A549 (cell line): ENCODE results near the gene GRIK4. TPM values are rescaled to one million over a fixed set of nuclear protein-coding genes. Genes with fewer than 3 reads are reported as not detected.

ENCODE experiments used
- ATAC-seq, 2 experiments: fragments of 200-7000 bp in 1 of 2; fragments of >200 bp in 1 of 2; cut with Nextera tagmentation in 1 of 2; cut with Tn5 transposase in 1 of 2; 3 replicates each; pipeline versions ENCODE4 v1.8.0 to v1.9.1; 2018 to 2020; ENCODE audit warnings: mild to moderate bottlenecking in 1 of 2, moderate library complexity in 1 of 2
- CTCF ChIA-PET: fragments of 300-600 bp; sonication (Branson Sonifier 250); formaldehyde crosslinking; extraction: SDS; loops from one replicate; lab custom pipeline; 2021; ENCODE audit warnings: antibody characterized with exemption, inconsistent platforms; lab: Yijun Ruan, JAX
- POLR2A ChIA-PET: fragments of 350-600 bp; formaldehyde crosslinking; extraction: SDS; loops from one replicate; lab custom pipeline; 2021; ENCODE audit warnings: antibody characterized with exemption, inconsistent platforms; lab: Yijun Ruan, JAX
- DNase-seq, 2 experiments: peaks; one replicate each; pipeline versions ENCODE4 v3.0.0 to v3.0.0-alpha.2; 2011 to 2016; ENCODE audit warnings: low read depth in 1 of 2, low spot score in 1 of 2
- FAIRE-seq: peaks from 2 replicates; lab custom pipeline; 2011; peaks lifted over from hg19 to GRCh38; lab: Jason Lieb, UNC
- H3K27ac ChIP-seq, 2 experiments: fragments of >200 bp; sonication (Bioruptor Twin); formaldehyde crosslinking; 3 replicates each; pipeline ENCODE4 v1.5.1; 2016 to 2017
- H3K4me1 ChIP-seq: fragments of >200 bp; sonication (Bioruptor Twin); formaldehyde crosslinking; 3 replicates; pipeline ENCODE4 v1.6.1; 2016
- H3K4me2 ChIP-seq: fragments of >200 bp; sonication (Bioruptor Twin); formaldehyde crosslinking; 3 replicates; pipeline ENCODE4 v1.6.1; 2016
- H3K4me3 ChIP-seq: fragments of >200 bp; sonication (Bioruptor Twin); formaldehyde crosslinking; 3 replicates; pipeline ENCODE4 v1.5.1; 2016
- H3K9me3 ChIP-seq: fragments of >200 bp; sonication (Bioruptor Twin); formaldehyde crosslinking; 3 replicates; pipeline ENCODE4 v1.6.1; 2016
- CBX2 ChIP-seq: fragments of 200-600 bp; sonication (generic); IDR thresholded peaks from 2 replicates; pipeline ENCODE4 v1.6.1; 2016; ENCODE audit warnings: low read depth, mild to moderate bottlenecking, borderline replicate concordance
- CHD4 ChIP-seq: fragments of 200-600 bp; sonication (generic); IDR thresholded peaks from 2 replicates; pipeline ENCODE4 v1.6.1; 2016; ENCODE audit warnings: antibody characterized with exemption, mild to moderate bottlenecking, borderline replicate concordance
- CTCF ChIP-seq: fragments of >200 bp; sonication (Bioruptor Twin); formaldehyde crosslinking; IDR thresholded peaks from 3 replicates; pipeline ENCODE4 v1.5.1; 2016
- EHF ChIP-seq: fragments of 250-450 bp; sonication (Bioruptor Pico); IDR thresholded peaks from 2 replicates; pipeline ENCODE4 v1.5.0; 2020; ENCODE audit warnings: mild to moderate bottlenecking
- ELK1 ChIP-seq: fragments of 150-350 bp; IDR thresholded peaks from 2 replicates; pipeline ENCODE4 v1.6.1; 2014; ENCODE audit warnings: low read depth, mild to moderate bottlenecking, low read length
- FOSL2 ChIP-seq, 2 experiments: fragments of 450-650 bp in 1 of 2; fragments of >200 bp in 1 of 2; sonication (Bioruptor Twin) in 1 of 2; formaldehyde crosslinking; IDR thresholded peaks; 2 replicates each; pipeline versions ENCODE4 v1.5.0 to v1.6.1; 2016 to 2020; ENCODE audit warnings: mild to moderate bottlenecking in 1 of 2, moderate library complexity in 1 of 2
- HMGXB4 ChIP-seq: fragments of 250-450 bp; sonication (Bioruptor Pico); IDR thresholded peaks from 2 replicates; pipeline ENCODE4 v1.5.0; 2021; ENCODE audit warnings: mild to moderate bottlenecking, moderate library complexity, borderline replicate concordance
- KDM1A ChIP-seq: fragments of 200-600 bp; sonication (generic); IDR thresholded peaks from 2 replicates; pipeline ENCODE4 v1.6.1; 2016; ENCODE audit warnings: low read depth, mild to moderate bottlenecking
- KDM5A ChIP-seq: fragments of 200-600 bp; sonication (generic); IDR thresholded peaks from 2 replicates; pipeline ENCODE4 v1.6.1; 2016; ENCODE audit warnings: antibody characterized with exemption, mild to moderate bottlenecking
- MAX ChIP-seq: IDR thresholded peaks from 2 replicates; pipeline ENCODE4 v1.6.1; 2012
- NFE2L2 ChIP-seq: fragments of 150-350 bp; conservative IDR thresholded peaks from 2 replicates; pipeline ENCODE4 v1.6.1; 2014; ENCODE audit warnings: low read length
- NR3C1 ChIP-seq: fragments of >200 bp; sonication (Bioruptor Twin); formaldehyde crosslinking; IDR thresholded peaks from 3 replicates; pipeline ENCODE4 v1.6.1; 2017
- PBX3 ChIP-seq: IDR thresholded peaks from 2 replicates; pipeline ENCODE4 v1.6.1; 2012
- PHF8 ChIP-seq: fragments of 200-600 bp; sonication (generic); IDR thresholded peaks from 2 replicates; pipeline ENCODE4 v1.6.1; 2016; ENCODE audit warnings: low read depth, mild to moderate bottlenecking, antibody characterized with exemption, moderate library complexity, borderline replicate concordance
- RARB ChIP-seq: fragments of 250-450 bp; sonication (Bioruptor Pico); IDR thresholded peaks from 2 replicates; pipeline ENCODE4 v1.8.0; 2021; ENCODE audit warnings: mild to moderate bottlenecking, moderate library complexity
- RCOR1 ChIP-seq: fragments of 150-350 bp; IDR thresholded peaks from 2 replicates; pipeline ENCODE4 v1.6.1; 2014; ENCODE audit warnings: antibody characterized with exemption, low read length, low read depth
- RFX5 ChIP-seq: fragments of 450-650 bp; IDR thresholded peaks from 2 replicates; pipeline ENCODE4 v1.7.1; 2014; ENCODE audit warnings: antibody characterized with exemption, mild to moderate bottlenecking, moderate library complexity
- SREBF2 ChIP-seq: fragments of 450-650 bp; IDR thresholded peaks from 2 replicates; pipeline ENCODE4 v1.6.1; 2014; ENCODE audit warnings: mild to moderate bottlenecking, moderate library complexity
- TFCP2L1 ChIP-seq: fragments of 250-450 bp; sonication (Bioruptor Pico); IDR thresholded peaks from 2 replicates; pipeline ENCODE4 v1.5.0; 2021; ENCODE audit warnings: mild to moderate bottlenecking
- TP53 ChIP-seq: fragments of 250-450 bp; sonication (Bioruptor Pico); IDR thresholded peaks from 2 replicates; pipeline ENCODE4 v1.5.0; 2021; ENCODE audit warnings: mild to moderate bottlenecking, moderate library complexity
- ZC3H11A ChIP-seq: fragments of 450-650 bp; IDR thresholded peaks from 2 replicates; pipeline ENCODE4 v1.6.1; 2014; ENCODE audit warnings: antibody characterized with exemption, mild to moderate bottlenecking
- ZFP36 ChIP-seq: fragments of 450-650 bp; IDR thresholded peaks from 2 replicates; pipeline ENCODE4 v1.6.1; 2014; ENCODE audit warnings: borderline replicate concordance; ENCODE audit not compliant: partially characterized antibody
- WGBS: methylation state at CpG from one replicate; pipeline ENCODE4 v1.1.6; 2017; ENCODE audit errors: missing lambda C conversion rate; 5-methylcytosine and 5-hydroxymethylcytosine counted together
- polyA plus RNA-seq, 4 experiments: library from polyadenylated mRNA; depleted of rRNA in 3 of 4; stranded (reverse); fragments of >200 nt; fragmentation: RNase III in 1 of 4; extraction: RNeasy Plus Mini Kit Qiagen cat#74134 plus additional on column Dnase treatment in 1 of 4; gene quantifications; 2 replicates in 3 of 4; 3 replicates in 1 of 4; pipeline ENCODE4 v1.2.3, GENCODE V29; 2011 to 2017
- TF ChIP-seq, protein P1 (sequence below): fragments of >200 bp; sonication (Bioruptor Twin); formaldehyde crosslinking; IDR thresholded peaks from 2 replicates; pipeline ENCODE4 v1.6.1; 2016

The GRIK4 gene
- polyA plus RNA-seq, 2 of the 4 experiments (the other 2 are of a cell fraction) = 0.01 TPM; not detected in 1

DNA sequence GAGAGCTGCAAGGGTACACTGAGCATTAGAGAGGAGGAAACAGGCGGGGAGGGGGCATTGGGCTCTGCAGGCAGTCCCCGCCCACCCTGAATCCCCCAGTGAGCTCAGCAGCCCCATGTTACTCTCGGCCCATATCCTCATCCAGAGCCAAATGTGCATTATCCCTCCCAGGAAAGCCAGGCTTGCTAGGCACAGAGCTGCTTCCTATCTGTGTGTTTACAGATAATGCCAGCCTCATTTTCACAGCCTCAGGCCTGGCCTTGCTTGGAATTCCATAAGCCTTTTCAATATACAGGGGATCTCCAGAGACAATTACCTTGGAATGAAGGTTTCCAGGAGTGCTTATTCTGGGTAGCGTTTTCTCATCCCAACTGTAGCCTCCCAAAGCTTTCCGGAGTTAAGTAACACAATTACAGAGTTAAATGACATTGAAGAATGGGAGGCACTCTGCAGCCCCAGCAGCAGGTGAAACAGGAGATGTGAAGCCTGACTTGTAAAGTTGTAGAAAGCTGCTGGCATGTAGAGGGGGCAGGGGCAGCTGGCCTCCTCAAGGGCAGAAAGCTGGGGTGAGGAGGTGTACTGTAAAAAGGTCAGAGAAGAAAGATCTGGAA lies 420.9 kb downstream of the GRIK4 start:
- Histone ChIP-seq H3K4me3 (no peak overlapping the region), H3K4me2 (no peak overlapping the region), H3K9me3 (no peaks in the 10 kb centered on the region), H3K4me1 (no peaks in the 10 kb centered on the region), H3K27ac (no peak overlapping the region)
- WGBS = 40% methylated on average over 3 of the region's 5 CpGs
- ATAC-seq (no peak), FAIRE-seq (no peak), DNase-seq (no peak)
- ChIA-PET CTCF (interaction anchor here (0.9 kb wide), 1 partner anchor 10 kb away, joined by 3 read pairs; no protein-coding TSS in a partner anchor), POLR2A (no interaction called here)
- TF ChIP-seq TP53 (CRISPR knock-in tag) = no peak
- TF ChIP-seq RFX5 = no peak

GRCh38 chr11:120936356-120936755 lies 424.8 kb downstream of the GRIK4 start:
- ATAC-seq = no peak; a peak in 1 of 6 replicates
- Histone ChIP-seq H3K27ac (no peak overlapping the region), H3K4me1 (no peaks in the 10 kb centered on the region), H3K9me3 (no peaks in the 10 kb centered on the region), H3K4me2 (no peak overlapping the region)
- POLR2A ChIA-PET = no interaction called here
- 8% methylated on average over 3 of the region's 3 CpGs for WGBS
- CTCF ChIA-PET = interaction anchor here (1.3 to 2.2 kb wide), 4 partner anchors 12 to 425 kb away, joined by 3 to 10 read pairs (median 4); partner anchors contain the start of gene GRIK4
- no peak for DNase-seq
- TF ChIP-seq ELK1 = no peak
- TF ChIP-seq PBX3 = no peak
- no peak for TF ChIP-seq RCOR1
- no peak for TF ChIP-seq CHD4
- TF ChIP-seq ZC3H11A = no peak
- TF ChIP-seq TP53 (CRISPR knock-in tag) = no peak
- no peak for TF ChIP-seq TFCP2L1 (CRISPR knock-in tag)
- TF ChIP-seq MAX = no peak
- TF ChIP-seq, all 56 proteins: peak for 0
- no peak for FAIRE-seq
- no peak overlapping the region for H3K4me3 ChIP-seq

DNA sequence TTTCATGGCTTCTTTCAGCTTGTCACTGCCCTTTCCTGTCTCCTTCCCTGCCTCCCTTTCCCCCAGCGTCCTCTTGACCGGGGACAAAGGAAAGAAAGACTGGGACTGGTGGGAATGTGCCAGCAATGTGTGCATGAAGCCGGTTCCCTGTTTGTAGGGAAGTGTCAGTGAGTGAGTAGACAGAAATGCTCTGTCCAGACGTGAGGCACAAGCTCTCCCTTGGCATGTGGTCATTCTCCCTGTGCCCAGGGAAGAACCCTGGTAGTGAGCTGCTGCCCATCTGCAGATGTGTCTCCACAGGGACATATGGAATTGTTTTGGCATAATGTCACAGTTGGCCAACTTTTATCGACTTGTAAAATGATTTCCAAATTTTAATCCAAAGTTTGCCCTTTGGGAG lies 426.0 kb downstream of the GRIK4 start:
- POLR2A ChIA-PET = no interaction called here
- TF ChIP-seq SREBF2 = no peak
- TF ChIP-seq, protein P1, sequence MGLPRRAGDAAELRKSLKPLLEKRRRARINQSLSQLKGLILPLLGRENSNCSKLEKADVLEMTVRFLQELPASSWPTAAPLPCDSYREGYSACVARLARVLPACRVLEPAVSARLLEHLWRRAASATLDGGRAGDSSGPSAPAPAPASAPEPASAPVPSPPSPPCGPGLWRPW = no peak
- TF ChIP-seq CBX2 = no peak
- TF ChIP-seq KDM1A = no peak
- TF ChIP-seq, all 56 proteins: peak for 0
- H3K4me3 ChIP-seq = no peak overlapping the region
- H3K9me3 ChIP-seq = no peaks in the 10 kb centered on the region
- no peak overlapping the region for H3K4me2 ChIP-seq
- no peak for FAIRE-seq
- DNase-seq = no peak
- ATAC-seq = no peak
- CTCF ChIA-PET = interaction anchor here (1.5 to 2.0 kb wide), 2 partner anchors 11 to 427 kb away, joined by 3 to 6 read pairs; partner anchors contain the start of gene GRIK4
- no peak overlapping the region for H3K27ac ChIP-seq
- H3K4me1 ChIP-seq = no peaks in the 10 kb centered on the region
- WGBS = 1% methylated on average over 5 of the region's 5 CpGs

- WGBS = 4% methylated on average over 4 of the region's 4 CpGs
- TF ChIP-seq HMGXB4 (CRISPR knock-in tag) (no peak), RARB (CRISPR knock-in tag) (no peak), ZFP36 (no peak), EHF (CRISPR knock-in tag) (no peak), ZC3H11A (no peak), KDM5A (no peak), RCOR1 (no peak), FOSL2 (IDR thresholded peaks at IDR 0.05) (no peak), FOSL2 (CRISPR knock-in tag; IDR thresholded peaks at IDR 0.05) (no peak), NFE2L2 (no peak), NR3C1 (no peak), TFCP2L1 (CRISPR knock-in tag) (no peak), PHF8 (no peak), CTCF (no peak)
- TF ChIP-seq, all 56 proteins: peak for 0
- CTCF ChIA-PET = no interaction called here
- FAIRE-seq (no peak), ATAC-seq (no peak), DNase-seq (no peak)
- no peak overlapping the region for H3K4me3 ChIP-seq
- POLR2A ChIA-PET = no interaction called here
- no peaks in the 10 kb centered on the region for H3K4me1 ChIP-seq
- no peak overlapping the region for H3K27ac ChIP-seq
- no peak overlapping the region for H3K4me2 ChIP-seq
- H3K9me3 ChIP-seq = no peaks in the 10 kb centered on the region
These were observed 426.7 kb downstream of the GRIK4 start for GRCh38 chr11:120938260-120938659.
